ENCODE results near the gene SEMA3C.

The SEMA3C gene

GRCh38 chr7:80774843-80775242 lies 144.0 kb downstream of the SEMA3C start:
- no peak for DNase-seq

- DNase-seq, result no peak
Observed at GRCh38 chr7:80773787-80774508, 144.9 kb downstream of the SEMA3C start.

DNA sequence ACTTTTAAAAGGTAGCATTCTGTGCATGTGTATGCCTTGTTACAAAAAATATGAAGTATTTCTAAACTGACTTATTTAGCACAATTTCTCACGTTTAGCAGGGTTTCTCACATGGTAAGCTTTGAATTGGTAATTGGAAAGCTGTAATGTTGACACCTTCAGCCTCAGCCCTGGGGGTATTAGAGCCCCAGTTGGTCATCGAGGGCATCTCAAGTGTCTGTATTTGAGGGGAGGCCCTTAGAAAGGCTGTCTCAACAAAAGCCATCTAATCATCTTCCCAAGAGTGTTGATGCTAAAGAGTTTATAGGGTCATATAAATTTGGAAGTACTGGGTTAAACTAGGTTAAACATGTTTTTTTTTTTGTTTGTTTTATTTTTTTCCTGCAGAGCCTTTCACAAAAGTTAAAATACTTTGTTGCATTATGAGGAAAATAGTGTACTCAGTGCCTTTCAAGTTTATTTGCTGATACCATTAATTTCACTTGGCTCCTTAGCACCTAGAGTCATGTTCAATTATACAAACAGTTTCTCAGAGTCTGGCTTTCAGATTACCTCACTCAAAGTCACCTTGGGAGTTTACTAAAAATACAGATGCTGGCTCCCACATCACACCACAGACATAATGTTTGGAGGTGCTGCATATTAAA lies 146.4 kb downstream of the SEMA3C start:
- no peak for DNase-seq

- DNase-seq, result no peak
Observed at GRCh38 chr7:80771523-80771922, 147.3 kb downstream of the SEMA3C start.

- DNase-seq, result no peak
Observed at GRCh38 chr7:80770675-80771081, 148.2 kb downstream of the SEMA3C start.

- no peak for DNase-seq
Observed at GRCh38 chr7:80770061-80770460, 148.8 kb downstream of the SEMA3C start.

- no peak for DNase-seq
Observed at GRCh38 chr7:80768756-80769155, 150.1 kb downstream of the SEMA3C start.

DNA sequence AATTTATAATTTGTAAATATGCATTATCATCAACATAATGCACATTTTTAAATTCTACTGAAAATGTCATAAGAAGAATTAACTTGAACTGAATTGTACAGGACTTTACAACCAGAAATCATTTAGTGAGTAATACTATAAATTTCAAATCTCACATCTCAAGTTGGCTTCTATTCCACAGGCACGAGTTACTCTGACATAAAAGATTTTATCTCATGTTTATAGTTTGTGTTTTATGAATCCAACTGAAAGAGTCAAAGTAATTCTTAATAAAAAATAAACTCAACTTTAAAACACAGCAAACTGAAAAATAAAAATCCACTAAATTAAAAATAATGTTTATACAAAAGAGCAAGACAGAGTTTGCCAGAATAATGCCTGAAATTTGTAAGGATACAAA lies 151.2 kb downstream of the SEMA3C start:
- DNase-seq, result no peak

DNA sequence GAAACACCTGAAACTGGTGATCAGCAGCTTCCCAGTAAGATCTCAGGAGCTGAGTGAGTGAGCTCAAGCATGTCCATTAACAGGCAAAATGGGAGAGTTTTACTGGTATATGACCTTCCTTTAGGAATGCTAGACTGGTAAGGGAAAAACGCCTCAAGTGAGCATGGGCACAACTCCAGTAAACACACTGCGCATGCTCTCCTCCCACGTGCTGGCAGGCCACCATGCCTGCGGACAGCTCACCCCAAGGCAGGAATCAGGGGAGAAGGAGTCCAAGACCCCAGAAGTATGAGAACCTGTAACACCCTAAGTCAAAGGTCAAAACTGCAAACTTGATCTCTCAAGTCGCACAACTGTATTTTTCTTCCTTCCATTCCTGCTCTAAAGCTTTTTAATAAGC lies 152.1 kb downstream of the SEMA3C start:
- no peak for DNase-seq

GRCh38 chr7:80764132-80764531 lies 154.7 kb downstream of the SEMA3C start:
- DNase-seq, result peak; percentile 38

DNA sequence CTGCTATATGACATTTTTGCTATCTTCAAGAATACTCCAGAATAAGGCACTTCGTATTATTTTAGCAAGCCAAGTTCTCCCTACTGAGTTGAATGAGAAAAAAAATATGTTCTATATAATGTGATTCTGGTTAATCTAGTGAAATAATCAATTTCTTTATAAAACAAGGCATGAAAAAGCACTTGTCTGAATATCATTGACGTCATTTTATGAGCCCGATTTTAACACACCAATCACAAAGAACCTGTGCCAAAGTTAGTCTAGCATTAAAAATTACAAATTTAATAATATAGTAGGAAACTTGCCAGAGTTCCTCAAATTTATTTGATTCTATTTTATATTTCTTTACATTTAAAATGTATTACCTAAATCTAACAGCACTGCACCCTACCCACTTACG lies 155.1 kb downstream of the SEMA3C start:
- no peak for DNase-seq

GRCh38 chr7:80763289-80763688 lies 155.6 kb downstream of the SEMA3C start:
- no peak for DNase-seq

DNA sequence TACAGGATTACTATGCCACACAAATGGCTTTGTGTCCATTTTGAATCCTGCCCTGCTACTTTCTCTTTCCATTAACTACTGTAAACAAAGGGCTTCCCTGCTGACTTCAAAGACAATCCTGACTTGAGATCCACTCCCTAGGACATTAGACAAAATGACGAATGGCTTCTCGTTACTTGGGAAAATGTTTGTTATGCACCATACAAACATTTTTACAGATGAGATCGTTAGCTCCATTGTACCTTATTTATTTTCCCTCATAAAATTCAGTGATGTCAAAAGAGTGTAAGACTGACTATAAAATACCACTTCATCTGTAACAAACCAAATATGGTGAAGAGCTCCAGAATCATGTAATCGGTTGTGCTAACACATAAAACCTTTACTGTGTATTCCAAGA lies 158.6 kb downstream of the SEMA3C start:
- DNase-seq, result peak; percentile 7

- DNase-seq, result no peak
Observed at GRCh38 chr7:80752954-80753690, 165.7 kb downstream of the SEMA3C start.

DNA sequence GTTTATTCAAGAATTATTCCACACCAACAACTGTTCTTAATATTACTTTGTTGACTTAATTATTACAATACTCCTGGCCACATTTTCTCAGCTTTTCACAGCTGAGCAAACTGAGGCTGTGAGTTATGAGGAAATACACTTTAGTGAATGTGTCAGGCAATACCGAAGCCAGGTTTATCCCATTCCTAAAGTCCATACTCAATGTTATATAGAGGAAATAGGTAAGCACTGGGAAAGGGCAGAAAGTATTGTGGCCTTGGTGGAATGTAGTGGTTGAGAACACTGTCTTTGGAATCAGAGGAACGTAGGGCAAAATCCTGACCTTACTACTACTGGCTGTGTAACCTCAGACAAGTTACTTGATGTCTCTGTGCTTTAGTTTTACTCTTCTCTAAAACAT lies 169.6 kb downstream of the SEMA3C start:
- DNase-seq, result no peak

GRCh38 chr7:80748363-80749042 lies 170.3 kb downstream of the SEMA3C start:
- no peak for DNase-seq

DNA sequence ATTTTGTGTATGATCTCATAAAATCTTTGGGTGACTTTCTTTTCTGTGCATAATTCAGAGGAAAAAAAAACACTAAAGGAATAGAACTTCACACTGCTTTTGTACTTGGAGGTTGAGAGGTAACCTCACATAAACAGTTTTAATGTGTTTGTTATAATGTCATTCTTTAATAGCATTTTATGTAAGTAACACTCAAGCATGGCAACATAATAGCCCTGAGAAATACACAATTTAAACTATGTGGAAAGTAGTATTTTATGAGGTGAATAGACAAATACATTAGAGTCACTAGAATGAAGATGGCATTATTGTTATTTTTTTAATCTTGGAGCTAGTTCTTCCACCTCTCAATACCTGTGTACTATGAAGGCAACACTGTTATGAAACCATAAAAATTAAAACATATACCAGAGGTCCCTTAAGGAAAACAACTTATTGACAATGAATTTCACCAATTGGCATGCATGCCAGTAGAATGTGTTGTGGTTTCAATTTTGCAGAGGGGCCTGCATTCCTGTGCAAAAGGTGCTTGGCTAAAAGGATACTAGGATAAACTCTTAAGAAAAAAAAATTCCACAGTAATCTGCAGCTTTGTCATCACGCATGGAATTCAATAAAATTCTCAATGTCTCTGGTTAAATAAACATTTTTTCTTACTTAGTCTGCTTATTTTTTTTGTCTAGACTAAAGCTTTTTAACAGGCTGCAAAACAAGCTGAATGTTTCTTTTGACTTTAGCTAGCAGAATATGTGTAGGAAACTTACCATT lies 177.9 kb downstream of the SEMA3C start:
- DNase-seq, result no peak

DNA sequence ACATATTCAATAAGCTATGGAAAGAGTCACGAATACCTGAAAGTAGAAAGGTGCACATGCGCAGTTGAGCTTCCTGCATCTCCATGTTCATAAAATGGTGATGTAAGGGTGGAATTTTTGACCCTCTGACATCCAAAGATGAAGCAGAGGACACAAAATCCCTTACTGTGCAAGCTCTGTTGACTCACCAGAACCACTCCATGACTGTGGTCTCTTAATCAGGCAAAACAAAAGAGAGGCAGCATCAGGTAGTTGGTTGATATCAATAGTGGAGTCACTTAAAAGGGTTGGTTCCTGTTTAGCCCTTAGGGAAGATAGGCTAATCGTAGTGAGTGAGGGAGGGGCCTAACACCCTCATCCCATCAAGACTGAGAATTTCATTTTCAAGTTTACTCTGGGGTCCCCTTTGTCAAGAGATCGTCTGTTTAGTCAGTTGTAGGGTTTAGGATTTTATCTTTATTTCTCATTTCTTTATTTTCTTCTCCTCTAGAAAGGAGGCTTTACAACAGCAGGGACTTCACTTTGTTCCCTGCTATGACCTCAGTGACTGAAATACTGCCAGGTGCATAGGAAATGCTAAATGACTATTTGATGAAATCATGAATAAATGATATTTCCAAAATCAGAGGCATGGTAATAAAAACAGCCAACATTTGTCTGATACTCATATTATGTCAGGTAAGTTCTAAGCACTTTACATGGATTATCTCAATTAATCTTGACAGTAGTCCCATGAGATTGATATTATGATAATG lies 182.3 kb downstream of the SEMA3C start:
- DNase-seq, result no peak

DNA sequence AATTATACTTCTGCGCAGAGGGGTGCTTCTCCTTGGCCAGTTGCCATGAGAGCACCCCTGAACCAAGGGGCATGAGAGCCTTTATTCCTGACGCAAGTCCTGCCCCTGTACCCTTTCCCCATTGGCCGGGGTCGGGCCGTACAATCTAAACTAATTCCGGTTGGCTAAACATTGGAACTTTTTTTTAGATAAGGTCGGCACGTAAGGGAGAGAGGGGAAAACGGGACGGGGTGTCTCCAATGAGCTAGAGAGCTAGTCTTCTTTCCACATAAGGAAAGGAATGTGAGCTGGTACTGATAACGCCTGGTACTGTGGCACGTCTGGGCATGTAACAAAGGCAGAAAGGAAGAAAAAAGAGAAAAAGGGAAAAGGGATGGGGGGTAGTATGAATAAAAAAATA lies 183.5 kb downstream of the SEMA3C start:
- no peak for DNase-seq

DNA sequence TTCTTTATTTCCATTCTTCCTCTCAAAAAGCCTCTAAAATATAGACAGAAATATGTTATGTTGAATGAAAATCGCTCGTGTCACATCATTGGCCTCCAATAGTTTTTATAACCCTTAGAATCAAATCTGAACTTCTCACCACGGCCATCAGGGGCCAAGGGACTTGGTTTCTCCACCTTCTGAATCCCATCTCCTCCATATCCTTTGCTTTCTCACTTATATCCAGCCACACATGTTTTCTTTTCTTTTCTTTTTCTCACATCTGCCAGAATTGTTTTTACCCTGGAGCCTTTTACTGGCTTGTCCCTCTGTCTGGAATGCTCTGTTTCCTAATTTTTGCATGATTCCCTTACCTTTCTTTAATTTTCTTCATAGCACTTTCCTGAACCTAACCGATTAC lies 184.8 kb downstream of the SEMA3C start:
- DNase-seq, result no peak

- no peak for DNase-seq
Observed at GRCh38 chr7:80733333-80733915, 185.4 kb downstream of the SEMA3C start.

GRCh38 chr7:80732630-80733029 lies 186.2 kb downstream of the SEMA3C start:
- DNase-seq, result no peak
